Stimulated activated naive CD4-positive, alpha-beta T cell (primary cell): Measurements from ENCODE around the gene KPRP.

Experiments
- DNase-seq, 6 experiments: peaks; one replicate each; lab custom pipeline; 2025; lab: John Stamatoyannopoulos, UW

The KPRP gene, protein sequence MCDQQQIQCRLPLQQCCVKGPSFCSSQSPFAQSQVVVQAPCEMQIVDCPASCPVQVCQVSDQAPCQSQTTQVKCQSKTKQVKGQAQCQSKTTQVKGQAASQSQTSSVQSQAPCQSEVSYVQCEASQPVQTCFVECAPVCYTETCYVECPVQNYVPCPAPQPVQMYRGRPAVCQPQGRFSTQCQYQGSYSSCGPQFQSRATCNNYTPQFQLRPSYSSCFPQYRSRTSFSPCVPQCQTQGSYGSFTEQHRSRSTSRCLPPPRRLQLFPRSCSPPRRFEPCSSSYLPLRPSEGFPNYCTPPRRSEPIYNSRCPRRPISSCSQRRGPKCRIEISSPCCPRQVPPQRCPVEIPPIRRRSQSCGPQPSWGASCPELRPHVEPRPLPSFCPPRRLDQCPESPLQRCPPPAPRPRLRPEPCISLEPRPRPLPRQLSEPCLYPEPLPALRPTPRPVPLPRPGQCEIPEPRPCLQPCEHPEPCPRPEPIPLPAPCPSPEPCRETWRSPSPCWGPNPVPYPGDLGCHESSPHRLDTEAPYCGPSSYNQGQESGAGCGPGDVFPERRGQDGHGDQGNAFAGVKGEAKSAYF

DNA sequence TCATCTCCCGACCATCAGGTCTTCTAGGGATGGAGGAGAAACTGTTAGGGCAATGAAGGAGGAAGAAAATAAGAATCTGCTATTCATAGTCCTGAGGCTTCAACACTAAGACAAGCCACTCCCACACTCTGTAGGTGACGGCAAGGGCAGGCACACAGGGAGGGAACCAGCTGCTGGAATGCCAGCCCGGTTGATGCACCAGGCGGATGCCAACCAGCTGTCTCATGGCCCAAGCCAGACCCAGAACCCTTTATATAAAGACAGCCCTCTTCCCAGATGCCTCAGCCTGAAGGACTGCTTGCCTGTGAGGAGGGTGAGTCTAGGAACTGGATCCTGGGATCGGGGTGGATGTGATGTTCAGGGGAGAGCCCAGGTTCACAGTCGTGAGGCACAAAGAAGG is at the start of gene KPRP:
KPRP (plus strand) TSS at position 279 of the 400 bp plus-strand sequence. CDS start 1,564 bp downstream, outside the sequence.
- DNase-seq = no peak

DNA sequence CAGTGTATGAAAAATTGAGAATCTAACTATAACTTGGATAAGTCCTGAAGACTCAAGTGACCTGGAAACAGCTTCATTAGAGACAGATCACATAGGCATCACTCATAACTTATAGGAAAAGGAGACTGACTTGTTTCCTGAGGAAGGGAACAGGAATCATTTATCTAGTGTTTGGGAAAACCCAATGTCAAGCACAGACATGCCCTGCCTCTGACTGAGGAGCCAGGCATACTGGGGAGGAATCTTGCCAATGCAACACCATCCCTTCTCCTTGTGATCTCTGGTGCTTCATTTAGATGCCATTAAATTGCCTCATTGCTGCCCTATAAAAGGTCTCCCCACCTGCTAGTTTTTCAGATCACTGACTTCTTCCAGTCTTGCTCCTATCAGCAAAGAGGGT is 39.6 kb upstream of the KPRP start:
- no peak for DNase-seq

DNA sequence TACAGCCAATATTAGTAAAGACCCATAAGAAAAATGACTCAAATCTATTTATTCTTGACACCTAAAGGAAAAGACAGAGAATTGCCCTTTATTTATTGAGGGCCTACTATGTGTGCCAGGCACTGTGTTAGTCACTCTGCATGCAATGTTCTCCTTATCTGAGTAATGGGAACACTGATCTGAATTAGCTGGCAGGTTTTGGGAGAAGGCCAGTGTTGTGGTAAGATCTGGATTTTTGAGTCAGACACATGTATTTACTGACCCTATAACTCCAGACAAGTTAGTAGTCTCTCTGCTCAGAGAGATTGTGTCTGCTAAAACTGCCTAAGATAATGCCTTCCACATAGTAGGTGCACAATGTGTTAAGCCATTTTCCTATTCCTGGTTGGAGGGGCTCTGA is 32.6 kb upstream of the KPRP start:
- no peak for DNase-seq

DNA sequence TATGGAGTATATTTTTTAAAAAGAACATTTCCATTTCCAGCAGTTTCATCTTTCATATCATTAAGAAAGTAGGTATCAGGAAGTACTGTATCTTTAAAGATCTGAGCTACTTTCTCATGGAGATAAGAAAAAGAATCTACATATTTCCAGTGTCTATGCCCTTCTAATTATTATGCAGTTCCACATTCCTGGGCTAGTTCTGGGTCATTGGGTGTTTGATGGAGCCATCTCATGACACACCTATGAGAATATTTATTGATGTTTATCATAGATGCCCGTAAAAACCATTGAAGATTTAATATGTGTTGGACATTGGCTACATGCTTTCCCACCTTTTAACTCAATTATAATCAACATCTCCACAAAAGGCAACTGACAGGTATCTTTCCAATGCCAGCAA is 28.8 kb upstream of the KPRP start:
- no peak for DNase-seq

DNA sequence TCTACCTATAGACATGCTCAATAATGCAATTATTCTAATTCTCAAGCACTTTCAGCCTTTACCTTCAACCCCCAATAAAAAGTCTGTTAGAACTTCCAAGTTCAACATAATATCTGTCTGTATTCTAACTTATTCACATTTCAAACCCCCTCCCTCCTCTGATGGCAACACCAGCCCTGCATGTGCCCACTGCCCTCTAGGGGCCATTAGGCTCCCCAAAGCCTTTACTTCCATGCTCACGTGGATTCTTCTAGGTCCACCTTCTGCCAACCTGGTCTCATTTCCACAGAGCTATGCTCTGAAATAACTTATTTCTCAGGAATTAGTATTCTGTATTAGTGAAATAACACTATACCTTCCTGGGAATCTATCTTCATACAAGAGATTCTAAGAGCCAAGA is 22.2 kb upstream of the KPRP start:
- DNase-seq = no peak

DNA sequence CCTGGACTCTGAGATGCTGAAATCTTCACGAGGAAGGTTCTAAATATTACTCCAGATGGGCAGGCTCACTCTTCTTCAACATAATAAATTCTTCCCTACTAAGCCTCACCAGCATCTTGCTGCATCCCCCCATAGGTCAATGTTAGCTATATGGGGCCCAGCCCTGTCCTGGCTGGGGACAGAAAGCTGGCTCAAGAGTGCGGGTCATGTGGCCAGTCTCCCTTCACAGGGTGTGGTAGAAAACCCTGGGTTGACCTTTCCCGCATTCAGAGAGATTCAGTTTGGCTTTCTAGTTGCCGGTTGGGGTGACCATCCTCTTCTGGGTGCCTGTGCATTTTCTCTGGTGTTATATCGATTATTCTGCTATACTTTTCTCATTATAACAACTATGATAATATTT is 19.8 kb upstream of the KPRP start:
- DNase-seq = no peak

DNA sequence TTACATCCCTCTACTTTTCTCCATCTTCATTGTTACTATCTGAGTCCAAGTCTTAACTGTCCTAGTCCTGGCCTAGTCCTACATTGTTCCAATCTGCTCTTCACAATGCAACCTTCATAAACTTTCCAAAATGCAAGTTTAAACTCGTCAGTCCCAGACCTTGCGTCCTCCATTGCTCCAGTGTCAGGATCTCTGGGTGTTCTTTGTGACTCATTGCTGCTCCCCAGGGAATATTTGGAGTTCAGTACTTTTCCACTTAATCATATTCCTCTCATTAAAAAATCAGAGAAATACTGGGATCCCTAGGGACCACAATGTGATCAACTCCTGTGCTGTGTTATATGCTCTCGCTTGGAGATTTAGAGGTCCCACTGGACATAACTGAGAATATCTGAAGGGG is 18.0 kb upstream of the KPRP start:
- no peak for DNase-seq

DNA sequence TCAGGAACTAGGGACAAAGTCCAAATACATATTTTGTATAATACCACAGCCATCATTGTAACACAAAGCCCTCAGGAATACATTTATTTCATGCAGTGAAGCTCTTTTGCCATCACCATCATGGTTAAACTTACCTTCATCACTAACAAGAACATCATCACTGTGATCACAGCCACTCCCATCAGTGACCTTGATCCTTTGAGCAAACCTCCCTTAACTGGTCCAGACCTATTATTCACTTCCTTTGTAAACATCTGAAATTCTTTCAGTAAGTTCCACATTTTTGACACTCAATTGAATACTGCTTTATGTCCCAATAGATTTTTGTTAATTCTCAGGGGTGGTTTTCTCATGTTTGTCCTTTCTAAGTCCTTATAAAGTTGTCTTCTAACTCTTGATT is 16.2 kb upstream of the KPRP start:
- DNase-seq = no peak

DNA sequence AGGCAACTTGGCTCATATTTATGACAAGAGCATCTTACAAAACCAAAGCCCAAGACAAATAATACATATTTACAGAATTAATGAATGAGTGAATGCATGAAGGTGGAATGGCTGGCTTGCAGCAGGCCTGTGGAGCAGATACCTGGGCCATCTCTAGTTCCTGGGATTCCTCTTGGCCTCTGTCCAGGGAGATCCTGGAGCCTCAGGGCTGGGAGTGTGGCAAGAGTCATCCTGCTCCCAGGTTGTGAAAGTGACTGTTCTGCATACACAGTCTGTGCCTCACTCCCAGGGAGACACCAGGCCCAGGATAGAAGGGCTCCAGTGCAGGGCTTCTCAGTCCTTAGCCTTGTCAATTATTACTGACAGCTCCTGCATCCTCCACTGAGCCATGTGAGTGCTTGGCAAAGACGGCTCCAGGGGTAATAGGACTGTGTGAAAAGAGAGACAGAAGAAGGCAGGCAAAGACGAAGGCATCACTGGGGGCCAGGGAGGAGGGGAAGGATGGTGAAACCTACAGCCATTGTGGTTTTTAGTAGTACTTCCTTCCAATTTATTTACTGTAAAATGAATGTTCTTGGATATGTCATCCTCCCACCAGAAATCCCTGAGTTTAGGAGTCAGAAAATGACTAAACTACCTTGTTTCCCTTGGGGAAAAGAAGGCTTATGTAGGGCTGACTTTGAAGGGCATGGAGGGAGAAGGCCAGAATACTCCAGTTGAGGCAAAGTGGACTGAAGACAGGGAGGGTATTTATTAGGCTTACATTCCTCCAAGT is 14.3 kb upstream of the KPRP start:
- DNase-seq = no peak

DNA sequence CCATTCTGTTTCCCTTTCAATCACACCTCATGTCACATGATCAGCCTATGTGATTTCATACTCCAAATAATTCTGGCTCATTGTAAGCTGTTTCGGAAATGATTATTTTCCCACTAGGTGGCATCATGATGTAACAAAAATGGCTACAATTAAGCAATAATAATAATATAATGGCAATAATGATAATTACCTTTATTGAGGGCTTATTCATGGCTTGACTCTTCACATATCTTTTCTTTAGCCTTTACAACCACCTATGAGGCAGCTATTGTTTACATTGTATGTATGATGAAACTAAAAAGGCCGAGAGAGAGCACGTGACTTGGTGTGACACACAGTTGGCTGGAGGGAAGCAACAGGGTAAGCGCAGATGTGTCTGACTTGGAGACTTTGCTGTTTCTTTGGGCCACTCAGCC is 12.5 kb upstream of the KPRP start:
- DNase-seq = no peak

DNA sequence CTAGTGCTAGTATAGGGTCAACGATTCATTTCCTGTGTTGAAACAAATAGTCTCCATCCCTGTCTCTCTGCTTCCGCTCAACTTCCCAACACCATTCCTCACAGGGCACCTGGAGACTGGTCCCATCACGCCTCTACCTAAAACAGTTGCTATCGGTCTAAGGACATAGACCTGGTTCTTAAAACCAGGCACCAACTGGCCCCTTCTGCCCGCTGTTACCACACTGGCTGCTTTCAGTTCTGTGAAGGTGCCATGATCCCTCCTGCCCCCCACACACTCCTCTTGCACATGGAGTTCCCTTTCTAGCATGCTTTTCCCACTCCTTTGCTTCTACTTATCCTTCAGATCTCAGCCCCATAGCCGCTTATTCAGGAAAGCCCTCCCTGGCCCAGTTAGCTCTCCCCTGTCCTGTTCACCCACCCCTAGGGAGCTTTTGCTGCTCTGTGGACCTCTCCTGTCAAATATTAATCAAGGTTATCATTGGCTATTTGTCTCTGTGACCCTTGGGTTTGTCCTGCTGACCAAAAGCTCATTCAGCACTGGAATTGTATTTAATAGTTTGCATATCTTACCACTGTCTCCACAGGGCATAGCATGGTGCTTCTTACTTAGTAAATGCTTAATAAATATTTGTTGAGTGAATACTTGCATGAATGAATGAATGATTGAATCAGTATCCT is 11.9 kb upstream of the KPRP start:
- no peak for DNase-seq

DNA sequence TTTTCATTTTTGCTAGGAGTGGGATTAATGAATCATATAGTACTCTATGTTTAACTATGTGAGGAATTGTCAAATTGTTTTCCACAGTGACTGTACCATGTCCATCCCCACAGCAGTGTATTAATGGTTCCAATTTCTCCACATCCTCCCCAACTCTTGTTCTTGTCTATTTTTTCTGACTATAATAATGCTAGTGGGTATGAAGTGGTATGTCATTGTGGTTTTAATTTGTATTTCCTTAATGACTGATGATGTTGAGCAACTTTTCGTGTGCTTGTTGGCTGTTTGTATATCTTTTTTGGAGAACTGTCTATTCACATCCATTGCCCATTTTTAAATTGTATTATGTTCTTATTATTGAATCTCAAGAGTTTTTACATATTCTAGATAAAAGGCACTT is 10.0 kb upstream of the KPRP start:
- no peak for DNase-seq

DNA sequence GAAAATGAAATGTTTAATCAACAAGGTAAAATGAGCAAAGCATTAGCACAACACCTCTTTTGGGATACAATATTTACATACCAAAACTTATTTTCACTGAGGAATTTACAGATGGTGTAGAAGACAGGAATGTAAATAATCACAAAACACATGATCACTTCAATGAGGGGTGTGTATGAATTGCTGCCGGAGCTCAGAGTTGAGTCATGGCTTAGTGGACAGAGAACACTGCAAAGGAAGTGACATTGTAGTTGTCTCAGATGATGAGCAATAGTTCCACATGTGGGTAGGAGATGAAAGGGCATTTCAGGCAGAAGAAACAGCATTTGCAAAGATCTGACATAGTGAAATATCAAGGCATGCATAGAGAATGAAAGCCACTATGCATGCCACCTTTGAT is 5.6 kb upstream of the KPRP start:
- DNase-seq = no peak

DNA sequence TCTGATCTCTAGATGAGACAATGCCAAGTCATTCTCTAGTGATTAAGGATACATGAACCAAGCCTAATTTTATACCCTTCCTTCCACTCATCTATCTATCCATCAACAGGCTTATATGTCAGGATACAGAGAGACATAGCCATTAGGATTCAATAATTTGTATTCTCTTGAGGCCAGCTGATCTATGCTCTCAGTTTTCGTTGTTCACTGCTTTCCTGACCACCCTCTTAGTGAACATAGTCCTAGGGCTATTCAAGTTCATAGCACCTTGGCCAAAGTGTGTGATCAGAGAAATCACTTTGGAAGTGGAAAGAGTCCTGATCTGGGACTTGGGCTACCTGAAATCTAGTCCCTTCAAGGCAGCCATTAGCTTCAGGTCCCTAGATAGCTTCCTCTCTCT is 4.2 kb upstream of the KPRP start:
- no peak for DNase-seq

DNA sequence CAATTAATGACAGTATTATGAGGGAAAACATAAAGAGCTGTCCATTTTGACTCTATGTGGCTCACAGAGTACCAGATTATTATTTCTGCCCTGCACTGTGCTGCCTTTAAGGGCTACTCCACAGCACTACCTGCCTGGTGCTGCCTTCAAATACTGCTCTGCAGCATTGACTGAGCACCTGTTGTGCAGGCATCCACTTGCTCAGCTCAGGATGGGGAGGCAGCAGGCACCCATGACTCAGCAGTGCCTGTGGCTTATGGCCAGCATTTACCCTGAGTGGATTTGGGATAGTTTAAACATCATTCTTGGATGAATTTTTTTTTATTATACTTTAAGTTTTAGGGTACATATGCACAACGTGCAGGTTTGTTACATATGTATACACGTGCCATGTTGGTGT is 953 bp upstream of the KPRP start:
- DNase-seq = no peak

DNA sequence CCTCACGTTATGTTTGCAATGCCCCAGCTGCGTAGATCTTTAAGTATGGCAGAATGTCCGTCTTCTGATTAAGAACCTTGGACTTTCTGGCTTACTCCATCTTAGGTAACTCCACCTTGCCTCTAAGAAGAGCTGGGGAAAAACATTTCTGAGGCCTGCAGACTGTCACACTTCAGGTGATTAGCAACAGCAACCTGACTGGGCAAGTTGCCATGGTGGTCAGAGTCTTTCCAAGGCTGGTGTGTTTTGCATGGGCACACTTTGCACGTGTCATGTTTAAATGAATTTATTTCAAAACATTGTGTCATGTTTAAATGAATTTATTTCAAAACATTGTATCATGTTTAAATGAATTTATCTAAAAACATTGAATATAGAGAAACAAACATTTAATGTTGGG is 811 bp downstream of the KPRP start:
- no peak for DNase-seq

DNA sequence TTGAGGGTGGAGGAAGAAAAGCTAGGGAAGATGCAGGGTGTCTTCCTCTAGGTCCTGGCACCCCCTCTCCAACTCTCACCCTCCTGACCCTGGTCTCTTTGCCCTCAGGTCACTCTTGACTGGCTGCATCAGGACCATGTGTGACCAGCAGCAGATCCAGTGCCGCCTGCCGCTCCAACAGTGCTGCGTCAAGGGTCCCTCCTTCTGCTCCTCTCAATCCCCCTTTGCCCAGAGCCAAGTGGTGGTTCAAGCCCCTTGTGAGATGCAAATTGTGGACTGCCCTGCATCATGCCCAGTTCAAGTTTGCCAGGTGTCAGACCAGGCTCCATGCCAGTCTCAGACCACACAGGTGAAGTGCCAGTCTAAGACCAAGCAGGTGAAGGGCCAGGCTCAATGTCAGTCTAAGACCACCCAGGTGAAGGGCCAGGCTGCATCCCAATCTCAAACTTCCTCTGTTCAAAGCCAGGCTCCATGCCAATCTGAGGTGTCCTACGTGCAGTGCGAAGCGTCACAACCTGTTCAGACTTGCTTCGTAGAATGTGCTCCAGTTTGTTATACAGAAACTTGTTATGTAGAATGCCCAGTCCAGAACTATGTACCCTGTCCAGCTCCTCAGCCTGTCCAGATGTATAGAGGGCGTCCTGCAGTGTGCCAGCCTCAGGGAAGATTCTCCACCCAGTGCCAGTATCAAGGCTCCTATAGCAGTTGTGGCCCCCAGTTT is 1.8 kb downstream of the KPRP start:
- DNase-seq = no peak

DNA sequence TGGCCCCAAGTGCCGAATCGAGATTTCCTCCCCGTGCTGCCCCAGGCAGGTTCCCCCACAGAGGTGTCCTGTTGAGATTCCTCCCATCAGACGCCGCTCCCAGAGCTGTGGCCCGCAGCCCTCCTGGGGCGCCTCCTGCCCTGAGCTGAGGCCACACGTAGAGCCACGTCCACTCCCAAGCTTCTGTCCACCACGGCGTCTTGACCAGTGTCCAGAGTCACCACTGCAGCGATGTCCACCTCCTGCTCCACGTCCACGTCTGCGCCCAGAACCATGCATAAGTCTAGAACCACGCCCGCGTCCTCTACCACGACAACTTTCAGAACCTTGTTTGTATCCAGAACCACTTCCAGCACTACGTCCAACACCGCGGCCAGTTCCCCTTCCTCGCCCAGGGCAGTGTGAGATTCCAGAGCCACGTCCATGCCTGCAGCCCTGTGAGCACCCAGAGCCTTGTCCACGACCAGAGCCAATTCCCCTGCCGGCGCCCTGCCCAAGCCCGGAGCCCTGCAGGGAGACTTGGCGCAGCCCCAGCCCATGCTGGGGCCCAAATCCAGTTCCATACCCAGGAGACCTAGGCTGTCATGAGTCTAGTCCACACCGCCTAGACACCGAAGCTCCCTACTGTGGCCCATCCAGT is 2.8 kb downstream of the KPRP start:
- no peak for DNase-seq

DNA sequence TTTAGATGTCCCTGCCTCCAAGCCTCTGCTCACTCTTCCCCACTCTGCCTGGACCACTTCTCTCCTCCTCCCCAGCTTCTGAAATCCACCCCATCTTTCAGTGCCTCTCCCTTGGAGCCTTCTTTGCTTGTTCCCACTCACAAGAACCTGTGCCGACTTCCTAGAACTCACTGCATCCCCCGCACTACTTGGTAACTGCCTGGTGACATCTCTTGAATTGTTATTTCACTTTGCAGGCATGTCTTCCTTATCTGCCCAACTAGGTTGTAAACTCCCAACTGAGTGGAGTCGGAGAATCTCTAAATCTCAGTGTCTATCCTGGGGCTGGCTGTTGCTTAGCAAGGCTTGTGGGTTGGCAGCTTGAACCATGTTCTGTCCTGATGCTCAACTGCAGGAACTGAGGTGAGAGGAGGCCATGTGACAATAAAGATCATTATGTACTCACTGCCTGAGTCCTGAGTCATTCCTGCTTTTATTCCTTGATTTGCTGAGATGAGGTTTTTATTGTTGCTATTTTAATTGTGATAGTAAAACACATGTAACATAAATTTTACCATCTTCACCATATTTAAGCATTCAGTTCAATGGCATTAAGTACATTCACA is 3.9 kb downstream of the KPRP start:
- DNase-seq = no peak

DNA sequence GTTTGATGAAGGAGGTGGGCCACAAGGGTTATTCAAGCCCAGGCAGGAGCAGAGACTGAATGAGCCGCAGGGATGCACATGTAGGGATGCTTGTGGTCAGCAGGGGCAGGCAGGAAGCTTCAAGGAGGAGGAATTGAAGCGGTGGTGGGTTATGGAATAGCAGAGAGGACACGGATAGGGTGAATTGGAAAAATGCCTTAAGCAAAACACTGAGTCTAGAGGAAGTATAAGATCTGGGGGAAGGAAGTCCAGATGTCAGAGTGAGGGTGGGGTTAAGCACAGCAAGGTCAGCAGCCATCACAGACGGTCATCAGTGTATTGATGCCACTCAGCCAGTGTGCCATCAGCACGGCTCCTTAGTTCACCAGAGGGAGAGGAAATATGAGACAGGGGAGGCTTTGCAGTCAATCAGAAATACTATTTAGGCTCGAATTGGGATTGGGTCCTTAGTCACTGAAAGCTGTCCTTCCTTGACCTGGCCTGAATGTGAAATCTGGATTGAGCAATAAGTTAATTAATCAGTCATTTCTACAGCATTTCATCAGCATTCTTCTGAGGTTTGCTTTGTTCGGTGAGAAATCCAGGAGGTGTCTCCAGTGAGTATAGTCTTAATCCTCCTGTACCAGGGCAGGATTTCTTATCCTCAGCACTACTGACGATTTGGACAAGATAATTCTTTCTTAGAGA is 11.2 kb downstream of the KPRP start:
- DNase-seq = no peak
